ENCODE results near the gene AHCY. TPM values are rescaled to one million over a fixed set of nuclear protein-coding genes. Genes with fewer than 3 reads are reported as not detected.

The AHCY gene
- total RNA-seq, 4 donors from 2014 or later = 53.8 to 82.7 (median 73.3) TPM

GRCh38 chr20:34305333-34306230 is 2.4 kb upstream of the AHCY start:
- no peak for TF ChIP-seq POLR2A (IDR thresholded peaks at IDR 0.05)
- TF ChIP-seq CTCF (IDR thresholded peaks at IDR 0.05) = no peak
- Histone ChIP-seq H3K27ac (no peak overlapping the region), H3K4me3 (no peak overlapping the region), H3K27me3 (no peaks in the 10 kb centered on the region), H3K9me3 (no peaks in the 10 kb centered on the region), H3K4me1 (no peaks in the 10 kb centered on the region), H3K36me3 (no peaks in the 10 kb centered on the region)
- DNase-seq = no peak
- intact Hi-C loops (cut with DNase I; ENCODE audit: low total_unique reads) = no loop called here

GRCh38 chr20:34302312-34302722 is 838 bp downstream of the AHCY start:
- H3K27me3 ChIP-seq = no peaks in the 10 kb centered on the region
- H3K27ac ChIP-seq = peak overlapping the region; percentile 92 to 94
- DNase-seq = no peak
- peak in 1 of 4 experiments; percentile 20 for TF ChIP-seq CTCF (IDR thresholded peaks at IDR 0.05)
- TF ChIP-seq POLR2A (IDR thresholded peaks at IDR 0.05) = no peak
- no peaks in the 10 kb centered on the region for H3K4me1 ChIP-seq
- H3K9me3 ChIP-seq = no peaks in the 10 kb centered on the region
- H3K4me3 ChIP-seq = peak overlapping the region; percentile 79 to 89
- no peaks in the 10 kb centered on the region for H3K36me3 ChIP-seq
- intact Hi-C loops (cut with DNase I; ENCODE audit: low total_unique reads) = no loop called here

GRCh38 chr20:34301587-34302311 is 1.4 kb downstream of the AHCY start:
- H3K27ac ChIP-seq = no peak overlapping the region
- H3K4me3 ChIP-seq = peak overlapping the region in 1 of 2 donors; percentile 79
- no peaks in the 10 kb centered on the region for H3K36me3 ChIP-seq
- no peaks in the 10 kb centered on the region for H3K4me1 ChIP-seq
- H3K27me3 ChIP-seq = no peaks in the 10 kb centered on the region
- TF ChIP-seq POLR2A (IDR thresholded peaks at IDR 0.05) = no peak
- TF ChIP-seq CTCF (IDR thresholded peaks at IDR 0.05) = no peak
- H3K9me3 ChIP-seq = no peaks in the 10 kb centered on the region
- no peak for DNase-seq
- intact Hi-C loops (cut with DNase I; ENCODE audit: low total_unique reads) = no loop called here

GRCh38 chr20:34300809-34301586 is 2.2 kb downstream of the AHCY start:
- intact Hi-C loops (cut with DNase I; ENCODE audit: low total_unique reads) = no loop called here
- H3K27ac ChIP-seq = no peak overlapping the region

More at GRCh38 chr20:34300809-34301586, 2.2 kb downstream of the AHCY start:
- TF ChIP-seq POLR2A (IDR thresholded peaks at IDR 0.05) (no peak), CTCF (IDR thresholded peaks at IDR 0.05) (no peak)
- no peaks in the 10 kb centered on the region for H3K27me3 ChIP-seq
- H3K4me1 ChIP-seq = no peaks in the 10 kb centered on the region
- no peaks in the 10 kb centered on the region for H3K36me3 ChIP-seq
- H3K4me3 ChIP-seq = no peak overlapping the region
- no peak for DNase-seq
- no peaks in the 10 kb centered on the region for H3K9me3 ChIP-seq

Measured in uterus (tissue), 4 donors.